ENCODE measurements around the gene SLC4A4.

Gene SLC4A4

DNA sequence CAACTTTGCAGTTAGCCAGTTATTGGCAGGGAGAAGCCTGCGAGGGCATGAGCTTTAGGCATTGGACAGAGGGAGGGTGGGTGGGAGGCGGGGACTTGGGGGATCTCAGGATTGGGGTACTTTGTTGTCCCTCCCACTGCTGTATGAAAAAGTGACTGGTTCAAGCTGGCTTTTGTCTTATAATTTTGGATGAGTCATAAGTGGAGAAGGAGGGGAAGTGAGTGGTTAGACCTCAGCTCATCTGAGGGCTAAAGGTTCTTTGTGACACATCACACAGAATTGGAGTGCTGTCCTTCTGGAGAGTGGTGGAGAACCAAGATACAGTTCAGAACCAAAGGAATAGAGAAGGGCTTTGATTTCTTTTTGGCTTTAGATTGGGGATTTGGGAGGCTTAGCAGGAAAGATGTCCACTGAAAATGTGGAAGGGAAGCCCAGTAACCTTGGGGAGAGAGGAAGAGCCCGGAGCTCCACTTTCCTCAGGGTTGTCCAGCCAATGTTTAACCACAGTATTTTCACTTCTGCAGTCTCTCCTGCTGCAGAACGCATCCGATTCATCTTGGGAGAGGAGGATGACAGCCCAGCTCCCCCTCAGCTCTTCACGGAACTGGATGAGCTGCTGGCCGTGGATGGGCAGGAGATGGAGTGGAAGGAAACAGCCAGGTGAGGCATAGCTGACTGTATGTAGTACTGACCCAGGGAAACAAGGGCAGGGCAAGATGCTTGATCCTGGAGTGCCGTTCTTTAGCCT, at the start of gene SLC4A4:
Gene SLC4A4 (plus strand): TSS at position 175 of the 748 bp plus-strand sequence.
- DNase-seq (ENCODE audit: low read depth in 2 of 3, low spot score in 2 of 3) = no peak

GRCh38 chr4:71290074-71290473, 48.7 kb upstream of the SLC4A4 start:
- no peak for DNase-seq (ENCODE audit: low read depth in 2 of 3, low spot score in 2 of 3)

DNA sequence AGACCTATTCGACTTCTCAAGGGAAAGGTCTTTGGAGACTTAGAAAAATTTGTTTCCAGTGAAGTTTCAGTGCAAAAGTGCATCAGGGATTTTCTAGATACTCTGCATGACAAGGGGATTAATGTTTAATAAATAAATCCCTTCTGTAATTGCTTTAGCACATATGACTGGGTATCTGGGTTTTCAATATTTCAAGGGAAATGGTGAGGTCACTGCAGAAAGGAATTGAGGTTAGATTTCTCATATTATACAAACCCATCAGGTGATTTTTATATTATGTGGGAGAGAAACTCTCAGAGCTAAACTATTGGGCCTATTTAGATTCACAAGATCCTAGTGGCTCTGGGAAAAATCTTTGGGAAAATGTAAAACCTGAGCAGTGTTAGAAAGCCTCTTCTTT, 48.3 kb upstream of the SLC4A4 start:
- no peak for DNase-seq (ENCODE audit: low read depth in 2 of 3, low spot score in 2 of 3)

DNA sequence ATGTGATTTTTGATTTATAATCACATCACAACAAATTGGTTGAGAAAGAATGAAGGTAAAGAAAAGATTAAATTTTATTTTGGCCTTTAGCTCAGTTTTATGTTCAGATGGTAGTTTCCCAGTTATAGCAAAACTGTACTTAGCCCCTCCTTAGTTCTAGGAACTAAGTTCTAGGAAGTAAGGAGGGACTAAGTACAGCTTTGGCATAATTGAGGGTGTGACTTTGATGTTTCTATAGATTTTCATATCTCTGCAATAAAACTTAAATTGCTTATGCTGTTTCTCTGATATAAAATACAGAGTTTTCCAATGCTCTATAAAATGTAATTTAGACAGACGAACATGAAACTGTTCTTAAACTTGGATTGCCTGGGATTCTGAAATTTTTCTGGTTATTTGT, 46.6 kb upstream of the SLC4A4 start:
- no peak for DNase-seq (ENCODE audit: low read depth in 2 of 3, low spot score in 2 of 3)

GRCh38 chr4:71293705-71294104, 45.1 kb upstream of the SLC4A4 start:
- no peak for DNase-seq (ENCODE audit: low read depth in 2 of 3, low spot score in 2 of 3)

- DNase-seq (ENCODE audit: low read depth in 2 of 3, low spot score in 2 of 3) = no peak
Measured at GRCh38 chr4:71294301-71294700, 44.5 kb upstream of the SLC4A4 start.

- no peak for DNase-seq (ENCODE audit: low read depth in 2 of 3, low spot score in 2 of 3)
Measured at GRCh38 chr4:71296945-71297344, 41.9 kb upstream of the SLC4A4 start.

DNA sequence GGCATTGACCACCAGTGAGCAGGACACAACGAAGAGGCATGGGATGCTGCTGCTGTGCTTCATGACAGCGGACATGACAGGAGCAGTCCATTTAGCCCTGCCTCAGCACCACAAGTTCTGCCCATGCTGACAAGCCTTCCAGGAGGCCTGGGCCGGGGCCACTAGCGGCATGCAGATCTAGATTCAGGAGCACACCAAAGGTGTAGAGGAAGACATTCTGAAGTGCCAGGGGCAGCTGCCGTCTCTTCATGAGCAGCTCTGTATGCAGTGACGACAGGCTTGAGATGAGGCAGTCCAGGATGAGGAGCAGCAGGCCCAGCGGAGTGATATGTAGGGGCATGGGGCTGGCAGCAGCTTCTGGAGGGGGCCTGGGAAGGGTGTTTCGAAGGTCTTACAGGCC, 38.5 kb upstream of the SLC4A4 start:
- DNase-seq (ENCODE audit: low read depth in 2 of 3, low spot score in 2 of 3) = no peak

DNA sequence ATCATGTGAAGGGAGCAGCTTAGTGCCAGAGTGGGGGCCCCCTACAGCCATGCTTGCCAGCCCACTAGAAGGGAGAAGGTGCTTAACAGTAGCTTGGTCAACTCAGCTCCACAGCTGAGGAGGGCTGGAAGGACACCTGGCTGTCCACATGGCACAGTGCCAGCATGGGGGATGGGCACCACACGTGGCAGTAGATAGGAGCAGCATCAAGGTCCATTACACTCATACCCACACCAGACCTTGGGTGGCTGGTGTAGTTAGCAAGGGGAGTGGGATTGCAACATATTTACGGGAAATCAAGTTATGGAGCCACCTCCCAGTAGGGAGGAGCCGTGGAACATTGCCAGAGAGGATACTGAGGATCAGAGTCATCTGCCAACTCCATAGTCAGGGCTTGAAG, 37.9 kb upstream of the SLC4A4 start:
- DNase-seq (ENCODE audit: low read depth in 2 of 3, low spot score in 2 of 3) = no peak

- no peak for DNase-seq (ENCODE audit: low read depth in 2 of 3, low spot score in 2 of 3)
Measured at GRCh38 chr4:71303287-71303686, 35.5 kb upstream of the SLC4A4 start.

DNA sequence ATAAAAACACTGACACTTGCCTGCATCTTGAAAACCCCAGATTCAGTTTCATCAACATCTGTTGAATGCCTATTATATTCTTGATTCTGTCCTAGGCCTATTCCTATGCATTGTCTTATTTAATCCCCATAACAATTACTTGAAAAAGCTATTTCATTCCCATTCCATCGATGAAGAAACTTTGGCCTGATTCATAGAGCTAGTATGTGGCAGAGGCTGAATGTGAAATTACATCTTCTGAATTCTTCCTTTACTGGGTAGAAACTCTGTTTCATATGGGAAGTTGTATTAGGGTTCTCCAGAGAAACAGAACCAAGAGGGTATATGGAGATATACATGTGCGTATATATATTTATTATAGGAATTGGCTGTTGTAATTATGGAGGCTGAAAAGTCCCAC, 35.0 kb upstream of the SLC4A4 start:
- no peak for DNase-seq (ENCODE audit: low read depth in 2 of 3, low spot score in 2 of 3)

DNA sequence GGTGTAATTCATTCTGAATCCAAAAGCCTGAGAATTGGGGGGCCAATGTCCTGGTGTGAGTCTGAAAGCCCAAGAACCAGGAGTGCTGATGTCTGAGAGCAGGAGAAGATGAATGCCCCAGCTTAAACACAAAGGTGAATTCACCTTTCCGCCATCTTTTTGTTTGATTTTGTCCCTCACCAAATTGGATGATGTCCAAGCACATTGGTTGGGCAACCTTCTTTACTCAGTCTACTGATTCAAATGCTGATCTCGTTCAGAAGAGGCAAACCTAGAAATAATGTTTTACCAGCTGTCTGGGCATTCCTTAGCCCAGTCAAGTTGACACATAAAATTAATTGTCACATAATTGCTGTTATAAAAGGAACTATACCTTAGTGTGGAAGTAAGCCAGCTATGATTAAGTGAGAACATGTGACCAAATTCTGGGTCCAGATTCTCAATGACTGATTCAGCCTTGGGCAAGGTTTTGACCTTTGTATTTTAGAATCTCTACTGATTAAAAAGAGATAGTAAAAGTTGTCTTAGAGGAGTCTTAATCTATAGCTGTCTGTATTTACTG, 34.5 kb upstream of the SLC4A4 start:
- no peak for DNase-seq (ENCODE audit: low read depth in 2 of 3, low spot score in 2 of 3)

DNA sequence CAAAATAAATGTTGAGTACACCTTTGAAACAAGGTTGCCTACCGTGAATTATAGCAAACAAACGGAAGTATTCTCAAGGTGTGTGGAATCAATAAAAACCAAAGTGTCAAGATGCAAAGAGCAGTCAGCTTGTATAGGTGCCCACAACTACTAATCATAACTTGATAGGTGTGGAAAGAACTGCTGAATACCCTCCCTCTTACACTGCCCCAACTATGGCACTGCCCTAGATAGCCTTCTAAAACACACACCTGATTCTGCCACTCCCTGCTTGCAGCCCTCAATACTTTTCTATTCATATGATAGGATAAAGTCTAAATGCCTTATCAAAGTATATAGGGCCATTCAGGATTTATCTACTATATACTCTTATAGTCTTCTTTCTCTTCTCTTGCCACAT, 31.1 kb upstream of the SLC4A4 start:
- no peak for DNase-seq (ENCODE audit: low read depth in 2 of 3, low spot score in 2 of 3)

- DNase-seq (ENCODE audit: low read depth in 2 of 3, low spot score in 2 of 3) = no peak
Measured at GRCh38 chr4:71322425-71322824, 16.4 kb upstream of the SLC4A4 start.

- DNase-seq (ENCODE audit: low read depth in 2 of 3, low spot score in 2 of 3) = no peak
Measured at GRCh38 chr4:71333368-71333767, 5.5 kb upstream of the SLC4A4 start.

- DNase-seq (ENCODE audit: low read depth in 2 of 3, low spot score in 2 of 3) = no peak
Measured at GRCh38 chr4:71333960-71334359, 4.9 kb upstream of the SLC4A4 start.

DNA sequence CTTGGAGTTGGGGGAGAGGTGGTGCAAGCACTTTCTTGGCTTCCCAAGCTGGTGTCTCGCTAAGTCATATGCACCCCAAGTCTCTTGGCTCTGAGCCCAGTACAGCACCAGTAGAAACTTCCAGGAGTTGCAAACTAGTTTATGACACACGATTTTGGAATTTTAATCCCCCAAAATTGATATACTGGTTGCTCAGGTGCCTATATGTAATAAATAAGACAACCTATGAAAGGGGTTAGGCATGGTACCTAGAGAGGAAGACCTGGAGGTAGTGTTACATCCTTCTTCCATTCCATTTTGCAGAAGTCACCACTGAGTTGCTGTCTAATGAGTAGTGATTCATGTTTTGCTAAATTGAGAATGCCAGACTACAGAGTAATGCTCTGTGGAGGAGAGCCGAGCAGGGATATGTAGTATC, 4.3 kb upstream of the SLC4A4 start:
- DNase-seq (ENCODE audit: low read depth in 2 of 3, low spot score in 2 of 3) = no peak

GRCh38 chr4:71343670-71344466, 5.0 kb downstream of the SLC4A4 start:
- DNase-seq (ENCODE audit: low read depth in 2 of 3, low spot score in 2 of 3) = no peak

GRCh38 chr4:71346710-71347109, 7.9 kb downstream of the SLC4A4 start:
- no peak for DNase-seq (ENCODE audit: low read depth in 2 of 3, low spot score in 2 of 3)

DNA sequence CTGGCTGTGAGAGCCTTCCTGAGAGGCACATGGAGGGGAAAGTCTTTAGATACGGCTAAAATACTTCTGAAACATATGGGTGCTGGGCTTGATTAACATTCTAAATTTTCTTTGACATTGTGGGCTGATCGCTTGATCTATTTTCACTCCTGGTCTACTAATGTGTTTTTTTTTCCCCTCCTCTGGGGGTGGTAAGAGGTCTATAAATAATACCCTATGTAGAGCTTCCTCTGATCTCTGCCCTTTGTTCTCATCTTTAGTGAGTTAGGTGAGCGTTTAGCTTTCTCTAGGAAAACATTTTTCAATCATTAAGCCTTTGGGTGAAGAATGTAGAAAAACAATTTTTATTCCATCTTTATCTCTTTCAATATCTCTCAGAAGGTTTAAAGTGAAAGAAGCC, 9.8 kb downstream of the SLC4A4 start:
- DNase-seq (ENCODE audit: low read depth in 2 of 3, low spot score in 2 of 3) = no peak

GRCh38 chr4:71355045-71355444, 16.2 kb downstream of the SLC4A4 start:
- DNase-seq (ENCODE audit: low read depth in 2 of 3, low spot score in 2 of 3) = no peak

DNA sequence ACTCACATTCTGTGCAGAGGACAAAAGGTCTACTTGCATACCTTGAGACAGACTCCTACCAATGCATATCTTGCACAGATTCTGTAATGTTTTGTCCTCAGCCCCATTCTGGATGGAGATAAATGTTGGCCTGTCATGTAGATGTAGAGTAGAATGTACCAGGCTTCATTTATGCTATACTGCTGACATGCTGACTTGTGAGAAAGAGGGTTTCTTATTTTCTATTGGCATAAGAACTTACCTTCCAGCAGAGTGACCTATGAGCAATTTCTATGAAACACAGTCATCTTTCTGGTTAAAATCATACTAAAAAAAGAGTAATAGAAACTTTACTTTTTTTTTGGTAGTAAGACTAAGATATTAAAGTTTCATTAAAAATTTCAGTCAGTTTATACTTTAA, 17.2 kb downstream of the SLC4A4 start:
- no peak for DNase-seq (ENCODE audit: low read depth in 2 of 3, low spot score in 2 of 3)

Data from activated CD8-positive, alpha-beta memory T cell treated with anti-CD3 and anti-CD28 coated beads for 48 hours (primary cell).